Inferior parietal cortex (tissue), 1 donor: ENCODE data around the gene MON1A.

ENCODE experiments used
- DNase-seq: peaks from one replicate; pipeline ENCODE4 v3.0.0-alpha.2; 2016; ENCODE audit errors: extremely low spot score

MON1A gene

GRCh38 chr3:49889296-49889695 lies 40.3 kb downstream of the MON1A start:
- DNase-seq = no peak

DNA sequence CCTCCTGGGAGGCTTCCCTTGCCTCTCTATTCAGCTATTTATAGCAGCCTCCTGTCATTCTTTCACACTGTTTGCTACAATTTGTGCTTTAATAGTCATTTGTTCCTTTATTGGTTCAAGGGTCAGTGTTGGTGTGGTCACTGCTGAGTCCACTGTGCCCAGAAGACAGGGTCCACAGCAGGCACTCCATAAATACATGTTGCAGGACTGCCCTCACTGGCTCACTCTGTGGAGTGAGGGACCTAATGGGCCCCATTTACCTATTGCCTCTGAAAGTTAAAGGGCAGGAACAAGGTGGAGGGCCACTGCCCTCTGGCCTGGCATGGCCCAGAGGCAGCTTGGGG lies 42.7 kb downstream of the MON1A start:
- no peak for DNase-seq

GRCh38 chr3:49883998-49884397 lies 45.6 kb downstream of the MON1A start:
- DNase-seq = no peak

DNA sequence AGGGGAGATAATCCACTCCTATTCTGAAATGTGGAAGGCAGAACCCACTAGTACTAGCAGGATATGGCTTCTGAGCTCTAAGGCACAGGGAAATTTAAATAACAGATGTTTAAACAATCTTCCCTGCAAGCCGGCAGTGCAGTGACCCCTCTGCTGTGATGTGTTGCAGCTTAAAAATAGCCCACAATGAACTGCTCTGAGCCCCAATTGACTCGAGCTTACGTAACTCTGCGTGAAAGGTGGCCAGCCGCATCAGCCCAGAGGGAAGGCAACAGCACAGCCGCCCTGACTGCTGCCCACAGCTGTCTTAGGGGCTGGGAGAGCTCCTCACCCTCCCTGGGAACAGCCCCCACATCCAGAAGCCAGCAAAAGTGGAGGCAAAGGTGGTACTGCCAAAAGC lies 47.4 kb downstream of the MON1A start:
- no peak for DNase-seq

- no peak for DNase-seq
Observed at GRCh38 chr3:49880581-49881315, 48.9 kb downstream of the MON1A start.

DNA sequence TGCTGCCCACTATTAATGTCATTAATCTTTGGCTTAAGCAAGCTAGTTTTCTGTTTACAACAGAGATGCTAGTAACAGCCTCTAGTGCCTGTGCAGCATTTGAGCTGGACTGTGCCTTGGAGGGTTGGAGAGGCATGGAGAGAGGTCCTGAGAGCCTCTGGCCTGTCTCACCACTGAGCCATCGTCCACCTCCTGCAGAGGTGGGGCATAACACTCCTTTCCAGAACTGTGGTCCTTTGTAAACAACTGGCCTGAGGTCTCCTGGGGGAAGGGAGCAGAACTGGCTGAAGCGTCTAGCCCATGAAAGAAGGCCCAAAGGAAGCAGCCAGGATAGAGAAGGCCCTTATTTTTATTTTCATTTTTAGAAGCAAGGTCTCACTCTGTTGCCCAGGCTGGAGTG lies 49.9 kb downstream of the MON1A start:
- DNase-seq = no peak

DNA sequence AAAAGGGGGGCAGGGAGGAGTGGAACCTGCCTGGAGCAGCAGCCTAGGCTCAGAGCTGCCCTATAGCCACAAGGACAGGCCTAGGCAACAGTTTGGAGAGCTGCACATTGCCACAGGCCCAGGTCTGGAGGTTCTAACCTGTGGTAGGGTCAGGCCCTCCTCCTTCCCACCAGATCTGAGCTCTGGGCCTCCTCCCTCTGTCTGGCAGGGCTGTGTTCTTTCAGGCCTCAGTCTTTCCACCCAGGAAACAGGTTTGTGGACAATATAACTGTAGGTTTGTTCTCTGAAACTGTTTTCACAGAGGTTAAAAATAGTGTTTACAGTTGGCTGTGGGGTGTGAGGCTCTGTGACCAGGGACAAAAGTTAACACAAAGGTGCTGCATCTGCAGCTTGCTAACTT lies 50.9 kb downstream of the MON1A start:
- DNase-seq = no peak

- no peak for DNase-seq
Observed at GRCh38 chr3:49877716-49878115, 51.9 kb downstream of the MON1A start.

DNA sequence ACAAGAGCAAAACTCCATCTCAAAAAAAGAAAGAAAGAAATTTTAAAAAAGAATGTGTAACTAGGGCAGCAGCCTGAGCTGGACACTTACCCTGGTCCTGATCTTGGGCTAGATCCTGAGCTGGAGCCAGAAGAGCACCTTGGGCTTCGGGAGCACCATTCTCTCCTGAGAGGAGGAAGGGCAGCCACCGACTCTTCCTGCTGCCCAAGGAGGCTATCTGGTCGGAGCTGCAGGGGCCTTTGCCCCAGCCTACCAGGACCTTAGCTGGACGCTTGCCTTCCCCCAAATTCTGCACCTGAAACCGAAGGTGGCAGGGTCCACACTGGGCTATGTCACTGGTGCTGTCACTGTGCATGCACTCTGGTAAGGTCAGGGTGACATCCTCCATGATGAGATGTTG lies 53.0 kb downstream of the MON1A start:
- DNase-seq = no peak

GRCh38 chr3:49873623-49874022 lies 56.0 kb downstream of the MON1A start:
- DNase-seq = no peak

- DNase-seq = no peak
Observed at GRCh38 chr3:49872801-49873281, 56.8 kb downstream of the MON1A start.

GRCh38 chr3:49871531-49872153 lies 58.0 kb downstream of the MON1A start:
- no peak for DNase-seq

DNA sequence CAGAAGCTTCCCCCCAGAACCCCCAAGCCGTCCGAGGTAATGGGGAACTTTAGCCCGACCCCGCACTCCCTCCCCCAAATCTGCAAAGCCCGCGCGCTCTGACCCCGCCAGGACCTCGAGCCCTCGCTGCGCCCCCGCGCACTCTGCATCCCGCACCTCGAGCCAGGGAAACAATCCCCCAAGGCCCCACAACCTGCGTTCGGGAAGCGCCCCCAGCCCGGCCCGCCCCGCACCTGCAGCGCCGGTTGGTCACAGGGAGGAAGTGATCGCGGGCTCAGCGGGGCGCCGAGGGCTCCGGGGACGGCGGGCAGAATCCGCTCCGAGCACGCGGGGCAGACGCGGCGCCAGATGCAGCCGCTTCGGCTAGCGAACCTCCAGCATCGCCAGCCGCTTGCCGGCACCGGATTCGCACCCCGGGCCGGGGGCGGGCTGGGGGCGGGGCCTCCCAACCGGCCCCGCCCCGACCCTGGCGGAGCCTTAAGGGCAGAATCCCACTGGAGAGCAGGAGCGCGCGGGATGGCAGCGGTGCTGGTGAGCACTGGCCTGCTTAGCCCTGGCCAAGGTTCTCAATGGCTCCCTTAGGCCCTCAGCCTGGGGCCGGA lies 60.0 kb downstream of the MON1A start, which contains the start of gene CAMKV:
TSS of gene CAMKV (minus strand) at position 382 of the 602 bp plus-strand sequence. CDS start 7,518 bp downstream, outside the sequence.
- DNase-seq = no peak

DNA sequence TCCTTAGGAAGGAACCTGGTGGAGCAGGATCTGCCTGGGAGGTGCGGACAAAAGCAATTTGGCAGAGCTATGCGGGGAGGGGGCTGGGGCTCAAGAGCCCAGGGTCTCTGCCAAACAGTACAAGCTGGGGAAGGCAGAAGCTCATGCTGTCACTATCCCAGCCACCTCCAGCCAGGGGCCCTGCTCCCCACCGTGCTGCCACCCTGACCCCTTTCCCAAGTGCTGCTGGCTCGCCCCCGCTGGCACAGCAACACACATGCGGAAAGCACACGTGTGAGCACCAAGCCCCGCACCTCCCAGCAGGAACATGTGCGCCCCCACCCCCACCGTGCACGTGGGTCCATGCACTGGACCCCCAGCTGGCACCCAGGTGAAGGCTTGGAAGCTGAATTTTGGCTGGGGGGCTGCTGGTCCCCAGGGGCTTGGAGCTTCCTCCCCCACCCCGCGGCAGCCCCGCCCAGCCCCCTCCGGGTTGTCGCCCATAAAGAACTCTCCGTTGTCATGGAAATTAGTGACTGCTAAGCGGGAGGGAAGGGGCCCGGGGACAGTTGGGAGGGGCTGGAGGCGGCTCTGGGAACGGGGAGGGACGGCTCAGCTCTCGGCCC lies 60.6 kb downstream of the MON1A start:
- no peak for DNase-seq

GRCh38 chr3:49867871-49868321 lies 61.7 kb downstream of the MON1A start:
- no peak for DNase-seq

DNA sequence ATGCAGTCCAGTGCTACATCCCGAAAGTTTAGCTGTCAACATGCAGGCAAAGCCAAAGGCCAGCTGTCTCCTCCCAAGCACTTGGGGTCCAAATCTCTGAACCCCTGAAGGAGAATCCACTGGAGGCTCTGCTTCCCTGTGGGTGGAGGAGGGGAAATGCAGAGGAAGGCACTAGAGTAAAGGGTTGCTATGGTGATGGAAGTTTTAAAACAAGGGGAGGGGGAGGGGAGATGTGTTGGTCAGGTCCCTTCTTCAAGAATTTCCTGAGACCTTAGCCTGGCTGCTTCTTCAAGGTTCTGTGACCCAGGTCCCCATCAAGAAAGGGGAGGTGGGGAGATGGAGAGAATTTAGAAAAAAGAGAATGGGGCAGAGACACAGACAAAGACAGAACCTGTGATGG lies 62.2 kb downstream of the MON1A start:
- DNase-seq = no peak

DNA sequence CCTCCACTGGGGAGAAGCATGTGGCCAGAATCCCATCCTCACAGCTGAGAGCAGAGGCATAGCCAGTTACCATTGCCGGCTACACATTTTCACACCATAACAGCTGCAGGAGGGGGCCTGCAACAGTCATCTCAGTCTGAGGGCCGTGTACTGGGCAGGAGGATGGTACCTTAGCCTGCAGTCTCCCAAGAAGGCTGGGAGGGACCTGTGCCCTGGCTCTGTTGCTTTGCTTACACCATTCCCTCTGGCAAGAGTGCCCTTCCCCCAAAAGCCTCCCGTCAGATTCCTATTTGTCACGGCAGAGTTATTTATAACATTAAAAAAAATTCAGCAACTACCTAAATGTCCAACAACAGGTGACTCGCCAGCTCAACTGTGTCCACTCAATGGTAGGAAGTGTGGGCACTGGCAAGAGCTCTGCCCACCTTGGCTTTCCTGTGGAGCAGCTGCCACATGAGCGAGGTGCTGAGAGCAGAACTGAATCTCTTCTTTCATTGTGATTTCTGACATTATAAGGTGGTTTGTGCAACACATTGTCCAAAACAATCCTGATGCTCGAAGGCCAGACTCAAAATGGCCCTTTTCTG lies 64.3 kb downstream of the MON1A start:
- DNase-seq = no peak

DNA sequence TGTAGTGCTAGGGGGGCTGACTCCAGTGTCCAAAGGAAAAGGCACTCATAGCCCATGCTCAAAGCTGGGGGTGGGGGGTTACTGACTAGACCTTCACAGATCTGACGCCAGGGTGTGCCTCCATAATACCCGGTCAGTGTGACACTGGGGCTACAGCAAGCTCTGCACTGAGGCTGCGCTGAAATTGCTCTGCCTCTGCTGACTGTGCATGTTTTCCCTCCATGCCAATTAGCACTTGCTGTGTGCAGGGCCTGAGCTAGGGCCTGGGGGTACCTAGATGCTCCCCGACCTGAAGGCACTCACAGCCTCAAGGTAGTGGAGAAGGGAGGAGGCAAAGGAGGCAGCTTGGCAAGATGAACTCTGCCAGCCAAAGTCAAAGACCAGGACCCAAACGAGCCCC lies 65.1 kb downstream of the MON1A start:
- DNase-seq = no peak

DNA sequence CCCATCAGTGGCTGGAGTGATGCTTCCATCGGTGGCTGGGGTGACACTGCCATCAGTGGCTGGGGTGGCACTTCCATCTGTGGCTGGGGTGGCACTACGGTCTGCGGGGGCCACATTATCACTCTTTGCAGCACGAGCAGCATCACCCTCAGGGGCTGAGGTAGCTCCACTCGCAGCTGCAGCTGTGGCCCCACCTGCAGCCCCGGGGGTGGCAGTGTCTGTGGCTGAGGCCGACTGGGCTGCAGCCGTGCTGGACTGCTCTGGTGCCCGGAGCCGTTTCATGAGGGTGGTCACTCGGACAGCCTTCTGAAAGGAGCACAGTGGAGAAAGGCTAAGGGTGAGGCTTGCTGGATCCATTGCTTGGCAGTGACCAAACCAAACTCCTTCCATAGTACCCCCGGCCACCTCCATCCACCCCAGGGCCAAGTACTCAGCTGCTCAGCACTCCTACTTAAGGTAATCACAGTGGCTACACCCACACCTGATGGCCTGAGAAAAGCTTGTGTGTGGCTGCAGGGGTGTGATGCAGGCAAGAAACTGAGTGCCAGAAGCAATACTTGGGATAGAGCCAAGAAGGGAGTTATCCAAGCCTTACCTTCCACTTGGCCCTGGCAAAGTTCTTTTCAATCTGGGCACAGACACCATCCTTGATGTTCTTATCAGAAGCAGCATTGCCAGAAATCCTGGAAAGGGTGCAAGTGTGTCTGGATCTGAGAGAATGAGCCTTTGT lies 69.9 kb downstream of the MON1A start:
- DNase-seq = no peak
